COLO668 (cell line): ENCODE measurements around the gene TMPRSS2.

ENCODE experiments used
- DNase-seq: peaks from one replicate; lab custom pipeline; 2025; ENCODE audit not compliant: unreplicated experiment; lab: John Stamatoyannopoulos, UW

Gene TMPRSS2

DNA sequence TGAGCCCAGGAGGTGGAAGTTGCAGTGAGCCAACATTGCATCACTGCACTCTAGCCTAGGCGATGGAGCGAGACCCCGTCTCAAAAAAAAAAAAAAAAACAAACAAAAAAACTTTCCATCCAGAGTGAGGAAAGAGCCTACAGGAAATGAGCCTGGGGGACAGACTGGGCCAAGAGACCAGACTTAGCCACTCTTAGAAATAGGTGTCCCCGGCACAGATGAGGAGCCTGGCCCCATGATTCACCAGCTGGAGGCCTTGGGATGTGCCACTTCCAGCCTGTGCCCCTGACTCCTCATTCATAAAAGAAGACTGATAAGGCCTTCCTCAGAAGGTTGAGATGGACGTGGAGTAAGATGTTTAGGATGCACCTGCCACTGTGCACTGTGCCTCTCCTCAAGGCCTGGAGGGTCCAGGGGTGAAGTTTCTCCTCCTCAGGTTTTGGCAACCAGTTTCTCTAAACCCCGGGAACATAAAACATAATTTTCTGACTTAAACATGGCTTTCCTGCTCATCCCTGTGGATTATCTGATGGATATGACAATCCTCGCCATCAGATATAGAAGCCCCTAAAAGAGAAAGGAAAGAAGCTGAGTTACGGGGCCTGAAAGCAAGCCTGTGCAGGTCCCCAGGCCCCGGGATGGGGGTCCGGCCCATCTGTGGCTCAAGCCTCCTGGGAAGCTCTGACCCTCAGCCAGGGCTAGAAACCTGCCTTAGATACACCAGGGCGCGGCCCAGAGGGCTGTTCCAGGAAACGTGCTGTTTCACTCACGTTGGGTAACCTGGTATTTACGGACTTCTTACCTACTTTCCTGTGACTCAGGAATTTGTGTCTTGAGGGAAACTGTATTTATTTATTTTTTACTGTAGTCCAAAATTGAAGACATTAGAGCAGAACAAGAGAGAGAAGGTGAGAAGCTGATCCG lies 55.9 kb downstream of the TMPRSS2 start:
- no peak for DNase-seq

GRCh38 chr21:41449613-41450012 lies 58.3 kb downstream of the TMPRSS2 start:
- no peak for DNase-seq

DNA sequence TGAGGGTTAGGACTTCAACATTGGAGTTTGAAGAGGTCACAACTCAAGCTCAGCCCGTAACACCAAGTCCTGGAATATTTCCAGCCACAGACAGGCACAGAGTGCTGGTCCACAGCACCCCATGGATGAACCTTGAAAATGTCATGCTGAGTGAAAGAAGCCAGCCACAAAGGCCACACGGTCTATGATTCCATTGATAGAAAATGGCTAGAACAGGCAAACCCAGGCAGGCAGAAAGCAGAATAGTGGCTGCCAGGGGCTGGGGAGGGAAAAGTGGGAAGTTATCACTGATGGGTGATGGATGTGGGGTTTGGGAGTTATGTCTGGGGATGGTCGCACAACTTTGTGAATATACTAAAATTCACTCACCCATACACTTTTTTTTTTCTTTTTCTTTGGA lies 60.6 kb downstream of the TMPRSS2 start:
- DNase-seq = no peak

- no peak for DNase-seq
Observed at GRCh38 chr21:41446586-41446985, 61.4 kb downstream of the TMPRSS2 start.

DNA sequence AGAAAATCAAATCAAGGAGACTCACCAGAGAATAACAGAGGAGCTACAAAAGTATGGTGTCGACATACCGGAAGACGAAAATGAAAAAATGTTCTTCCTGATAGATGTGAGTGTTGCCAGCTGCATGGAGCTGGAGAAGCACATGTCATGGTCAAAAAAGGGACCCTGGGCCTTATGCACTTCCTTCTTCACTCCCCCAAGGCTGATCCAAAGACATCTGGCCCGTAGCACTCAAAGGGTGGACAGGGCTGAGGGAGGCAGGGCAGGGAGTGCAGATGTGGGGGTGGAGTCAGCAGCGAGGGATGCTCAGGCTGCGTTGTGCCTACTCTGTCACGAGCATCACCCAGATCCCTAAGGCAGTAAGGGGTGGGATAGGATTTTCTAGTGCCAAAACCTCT lies 62.5 kb downstream of the TMPRSS2 start:
- no peak for DNase-seq

GRCh38 chr21:41444703-41445464 lies 63.1 kb downstream of the TMPRSS2 start:
- no peak for DNase-seq

- no peak for DNase-seq
Observed at GRCh38 chr21:41443562-41443961, 64.4 kb downstream of the TMPRSS2 start.

DNA sequence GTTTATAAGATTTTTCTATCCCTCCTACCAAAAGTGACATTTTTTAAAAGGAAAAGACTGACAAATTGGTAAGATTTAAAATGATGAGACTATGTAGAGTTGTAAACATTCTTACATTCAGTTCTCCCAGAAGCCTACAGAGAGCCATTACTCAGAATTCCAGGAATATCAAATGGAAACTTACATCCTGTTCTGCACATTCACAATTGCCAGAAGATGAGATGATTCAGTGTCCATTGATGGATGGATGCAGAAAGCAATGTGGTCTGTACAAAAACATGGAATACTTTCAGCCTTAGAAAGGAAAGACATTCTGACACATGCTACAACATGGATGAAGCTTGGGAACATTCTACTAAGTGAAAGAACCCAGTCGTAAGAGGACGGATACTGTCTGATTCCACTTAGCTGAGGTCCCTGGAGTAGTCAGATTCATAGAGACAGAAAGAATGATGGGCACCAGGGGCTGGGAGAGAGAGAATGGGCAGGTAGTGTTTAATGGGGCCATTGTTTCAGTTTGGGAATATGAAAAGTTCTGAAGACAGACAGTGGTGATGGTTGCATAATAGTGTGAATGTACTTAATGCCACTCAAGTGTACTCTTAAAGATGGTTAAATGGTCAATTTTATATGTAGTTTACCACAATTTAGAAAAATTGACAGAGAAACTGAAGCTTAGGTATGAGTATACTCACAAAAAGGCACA lies 65.3 kb downstream of the TMPRSS2 start:
- no peak for DNase-seq

DNA sequence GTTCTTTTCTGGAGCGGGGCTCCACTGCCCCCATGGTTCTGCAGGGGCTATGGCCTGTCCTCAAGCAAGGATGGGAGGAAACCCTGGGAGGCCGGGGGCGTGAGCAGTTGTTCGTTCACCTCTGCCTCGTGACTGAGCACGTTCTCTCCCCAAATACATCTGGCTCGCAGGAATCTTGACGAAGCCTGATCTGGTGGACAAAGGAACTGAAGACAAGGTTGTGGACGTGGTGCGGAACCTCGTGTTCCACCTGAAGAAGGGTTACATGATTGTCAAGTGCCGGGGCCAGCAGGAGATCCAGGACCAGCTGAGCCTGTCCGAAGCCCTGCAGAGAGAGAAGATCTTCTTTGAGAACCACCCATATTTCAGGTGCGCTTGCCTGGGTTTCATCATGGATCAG lies 66.4 kb downstream of the TMPRSS2 start:
- no peak for DNase-seq

DNA sequence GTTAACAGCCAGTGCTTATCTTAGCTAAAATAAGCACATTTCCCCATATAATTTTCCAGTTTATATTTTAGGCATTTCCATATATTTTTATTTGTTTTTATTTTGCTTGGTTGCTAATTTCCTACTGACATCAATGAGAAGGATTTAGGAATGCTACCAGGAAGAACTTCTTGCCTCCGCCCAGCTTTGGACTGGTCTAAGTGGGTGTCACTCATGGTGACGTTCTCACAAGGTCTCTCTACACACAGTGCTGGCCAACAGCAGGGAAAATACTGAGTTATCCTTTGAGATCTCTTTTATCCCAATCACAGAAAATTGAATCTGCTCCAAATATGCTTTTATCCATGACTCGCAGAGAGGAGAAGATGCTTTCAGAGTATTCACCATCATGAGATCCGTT lies 68.7 kb downstream of the TMPRSS2 start:
- DNase-seq = no peak

DNA sequence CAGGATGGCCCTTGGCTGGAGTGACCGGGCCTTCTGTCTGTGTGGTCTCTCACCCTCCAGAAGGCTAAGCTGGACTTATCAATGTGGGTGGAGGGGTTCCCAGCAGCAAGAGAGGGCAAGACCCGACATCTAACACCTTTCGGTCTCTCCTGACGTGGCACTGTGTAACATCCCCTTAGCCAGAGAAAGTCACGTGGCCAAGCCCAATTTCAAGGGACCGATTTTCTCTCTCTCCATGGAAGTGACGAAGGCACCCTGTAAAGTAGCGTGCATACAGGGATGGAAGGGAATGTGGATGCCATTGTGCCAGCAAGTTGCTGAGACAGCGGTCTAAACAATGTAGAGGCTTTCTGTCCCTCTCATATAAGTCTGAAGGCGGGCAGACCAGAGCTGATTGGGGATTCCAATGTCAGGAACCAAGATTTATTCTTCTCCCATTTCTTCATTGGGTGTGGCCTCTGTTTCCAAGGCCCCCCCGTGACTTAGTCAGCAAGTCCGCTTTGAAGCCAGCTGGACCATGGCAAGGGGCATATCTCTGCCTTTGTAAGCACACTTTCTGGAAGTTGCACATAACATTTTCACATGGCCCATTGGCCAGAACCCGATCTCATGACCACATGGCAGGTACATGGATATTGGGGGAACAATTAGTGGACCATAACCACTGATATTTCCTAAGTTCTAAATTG lies 69.4 kb downstream of the TMPRSS2 start:
- DNase-seq = no peak

- no peak for DNase-seq
Observed at GRCh38 chr21:41437729-41438128, 70.2 kb downstream of the TMPRSS2 start.

GRCh38 chr21:41435706-41436105 lies 72.3 kb downstream of the TMPRSS2 start:
- no peak for DNase-seq

DNA sequence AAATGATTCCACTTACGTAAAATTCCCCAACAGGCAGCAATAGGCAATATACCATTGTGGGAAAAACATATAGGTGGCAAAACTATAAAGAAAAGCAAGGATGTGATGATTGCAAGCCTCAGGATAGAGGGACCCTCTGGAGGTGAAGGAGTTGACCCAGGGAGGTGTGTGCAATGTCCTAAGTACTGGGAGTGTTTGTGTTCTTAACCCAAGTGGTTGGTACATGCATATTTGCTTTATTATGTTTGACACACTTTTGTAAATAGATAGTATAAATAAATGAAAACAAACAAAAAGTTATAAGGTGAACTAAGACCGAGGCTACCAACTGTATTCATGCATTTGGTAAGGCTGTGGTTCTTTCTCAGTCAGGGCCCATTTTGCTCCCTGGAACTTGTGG lies 74.4 kb downstream of the TMPRSS2 start:
- no peak for DNase-seq

GRCh38 chr21:41432562-41433460 lies 75.1 kb downstream of the TMPRSS2 start:
- no peak for DNase-seq

- DNase-seq = no peak
Observed at GRCh38 chr21:41431788-41432548, 76.0 kb downstream of the TMPRSS2 start.

- DNase-seq = no peak
Observed at GRCh38 chr21:41429925-41430491, 78.0 kb downstream of the TMPRSS2 start.

DNA sequence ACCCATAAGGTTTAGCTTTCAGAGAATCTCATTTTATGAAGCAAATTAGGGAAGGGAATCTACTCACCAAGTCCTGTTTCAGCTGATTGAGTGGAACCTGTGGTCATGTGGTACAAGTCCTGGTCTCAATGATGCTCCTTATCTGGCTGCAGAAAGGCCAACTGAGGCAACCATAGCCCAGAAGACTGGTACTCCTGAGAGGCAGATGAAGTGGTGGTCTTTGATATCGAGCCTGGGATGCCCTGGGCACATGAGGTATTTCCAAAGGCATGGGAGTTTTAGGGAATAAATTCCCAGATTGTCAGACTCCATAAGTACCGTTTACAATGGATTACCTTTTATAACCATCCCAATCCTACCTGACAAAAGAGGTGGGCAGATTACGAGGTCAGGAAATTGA lies 78.7 kb downstream of the TMPRSS2 start:
- no peak for DNase-seq

DNA sequence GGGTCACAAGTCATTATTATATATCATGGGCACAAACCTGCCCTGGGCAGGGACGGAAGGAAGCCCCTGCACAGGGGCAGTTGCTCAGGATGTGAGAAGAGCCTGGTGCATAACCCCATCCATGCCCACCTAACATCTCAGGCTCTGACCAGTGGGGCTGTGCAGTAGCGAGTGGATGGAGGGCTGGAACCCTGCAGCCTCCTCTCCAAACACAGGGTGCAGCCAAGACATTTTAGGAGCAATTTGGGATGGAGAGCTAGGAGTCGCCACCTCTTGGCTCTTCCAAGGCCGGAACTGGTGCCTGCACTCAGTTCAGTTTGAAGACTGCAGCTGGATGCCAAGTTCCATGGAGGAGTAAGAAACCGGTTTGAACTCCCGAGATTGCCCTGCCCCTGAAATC lies 79.1 kb downstream of the TMPRSS2 start:
- DNase-seq = no peak
